HepG2 (cell line): ENCODE results near the gene ZNF586. TPM values are rescaled to one million over a fixed set of nuclear protein-coding genes. Genes with fewer than 3 reads are reported as not detected.

Experiments used
- ATAC-seq: fragments of 200-7000 bp; cut with Tn5 transposase; 3 replicates; pipeline ENCODE4 v1.9.1; 2020; ENCODE audit warnings: mild to moderate bottlenecking, moderate library complexity
- BruUV-seq: library from RNA; stranded (reverse); fragments of 400-500 nt; replicated peaks from 2 replicates; lab custom pipeline; 2021; lab: Mats Ljungman, UMichigan
- CTCF ChIA-PET: fragments of 300-600 bp; formaldehyde crosslinking; extraction: SDS; loops from one replicate; lab custom pipeline; 2021; ENCODE audit warnings: low total read pairs, inconsistent platforms, low intra/inter-chr PET ratio; lab: Yijun Ruan, JAX
- POLR2A ChIA-PET: fragments of 350-600 bp; sonication (Branson Sonifier 250); formaldehyde crosslinking; loops from one replicate; lab custom pipeline; 2020; ENCODE audit warnings: antibody characterized with exemption, inconsistent platforms; lab: Yijun Ruan, JAX
- DNase-seq: peaks from one replicate; pipeline ENCODE4 v3.0.0-alpha.2; 2015; ENCODE audit warnings: low spot score
- FAIRE-seq: peaks from 3 replicates; lab custom pipeline; 2011; peaks lifted over from hg19 to GRCh38; lab: Jason Lieb, UNC
- H2AFZ ChIP-seq: one replicate; pipeline ENCODE4 v1.6.1; 2011; ENCODE audit warnings: low read length, inconsistent platforms
- H3K27ac ChIP-seq: fragments of 300-600 bp; 3 replicates; pipeline ENCODE4 v1.8.0; 2011; ENCODE audit warnings: mixed run types, mild to moderate bottlenecking, mixed read lengths, low read length, inconsistent platforms; ENCODE audit not compliant: insufficient read depth; ENCODE audit errors: extremely low read length
- H3K27me3 ChIP-seq, 2 experiments: fragments of 200-600 bp in 1 of 2; 2 replicates in 1 of 2; 3 replicates in 1 of 2; pipeline versions ENCODE4 v1.6.0 to v1.8.0; 2011; ENCODE audit warnings: low read length in 2 of 2, mild to moderate bottlenecking in 2 of 2, moderate library complexity in 2 of 2, inconsistent platforms in 1 of 2; ENCODE audit not compliant: insufficient read depth in 2 of 2, control insufficient read depth in 1 of 2
- H3K36me3 ChIP-seq, 2 experiments: fragments of 200-600 bp in 1 of 2; replicated peaks in 1 of 2; 2 replicates in 1 of 2; 3 replicates in 1 of 2; pipeline versions ENCODE4 v1.5.1 to v1.8.0; 2011; ENCODE audit warnings: low read length in 2 of 2, inconsistent platforms in 1 of 2; ENCODE audit not compliant: insufficient read depth in 2 of 2, control insufficient read depth in 1 of 2
- H3K4me1 ChIP-seq: 2 replicates; pipeline ENCODE4 v1.5.1; 2012; ENCODE audit warnings: low read length, inconsistent platforms; ENCODE audit not compliant: insufficient read depth
- H3K4me2 ChIP-seq: 2 replicates; pipeline ENCODE4 v1.6.0; 2011; ENCODE audit warnings: low read depth, low read length, inconsistent platforms
- H3K4me3 ChIP-seq, 3 experiments: fragments of 200-600 bp in 1 of 3; sonication (generic), shearing (Covaris generic) in 1 of 3; replicated peaks in 1 of 3; 2 replicates each; pipeline ENCODE4 v1.5.1; 2011 to 2016; ENCODE audit warnings: low read length in 3 of 3, inconsistent platforms in 2 of 3, low read depth in 2 of 3, mild to moderate bottlenecking in 2 of 3, control low read depth in 1 of 3, mixed read lengths in 1 of 3; ENCODE audit not compliant: insufficient read depth in 1 of 3
- H3K79me2 ChIP-seq: one replicate; pipeline ENCODE4 v1.6.1; 2011; ENCODE audit warnings: low read length, inconsistent platforms; ENCODE audit not compliant: insufficient read depth
- H3K9ac ChIP-seq: 2 replicates; pipeline ENCODE4 v1.6.0; 2011; ENCODE audit warnings: mild to moderate bottlenecking, low read depth, low read length, inconsistent platforms; ENCODE audit not compliant: insufficient read depth
- H3K9me3 ChIP-seq: 2 replicates; pipeline ENCODE4 v1.5.1; 2012; ENCODE audit warnings: mild to moderate bottlenecking, low read length
- H4K20me1 ChIP-seq: 2 replicates; pipeline ENCODE4 v1.6.0; 2011; ENCODE audit warnings: inconsistent platforms, mild to moderate bottlenecking, low read length, moderate library complexity; ENCODE audit not compliant: insufficient read depth
- BORCS8-MEF2B ChIP-seq: sonication (generic); formaldehyde crosslinking; IDR thresholded peaks from 2 replicates; pipeline ENCODE4 v1.8.0; 2022; ENCODE audit warnings: mild to moderate bottlenecking, missing genetic modification reagents
- CEBPB ChIP-seq: IDR thresholded peaks from 2 replicates; pipeline ENCODE4 v1.6.1; 2011; ENCODE audit warnings: low read depth, low read length, improper control_type of control experiment, borderline replicate concordance
- HBP1 ChIP-seq: IDR thresholded peaks from 2 replicates; pipeline ENCODE4 v1.6.1; 2016; ENCODE audit warnings: low read depth, control low read depth
- PRPF4 ChIP-seq: fragments of 200-400 bp; formaldehyde crosslinking; IDR thresholded peaks from 2 replicates; pipeline ENCODE4 v1.6.1; 2016; ENCODE audit warnings: low read length, low read depth; ENCODE audit not compliant: poor library complexity, severe bottlenecking
- SALL1 ChIP-seq: sonication (generic); formaldehyde crosslinking; IDR thresholded peaks from 2 replicates; pipeline ENCODE4 v1.8.0; 2022; ENCODE audit warnings: mild to moderate bottlenecking, missing genetic modification reagents
- SNAPC4 ChIP-seq: sonication (generic); formaldehyde crosslinking; IDR thresholded peaks from 2 replicates; pipeline ENCODE4 v1.4.0; 2020; ENCODE audit warnings: mild to moderate bottlenecking, missing genetic modification reagents
- TERF1 ChIP-seq: sonication (generic); formaldehyde crosslinking; IDR thresholded peaks from 2 replicates; pipeline ENCODE4 v1.8.0; 2022; ENCODE audit warnings: mild to moderate bottlenecking, missing genetic modification reagents, moderate library complexity
- TSC22D2 ChIP-seq: sonication (generic); formaldehyde crosslinking; IDR thresholded peaks from 2 replicates; pipeline ENCODE4 v1.5.1; 2020; ENCODE audit warnings: missing genetic modification reagents, mild to moderate bottlenecking, borderline replicate concordance
- in situ Hi-C: cut with HindIII; loops from 2 replicates; pipeline ENCODE4 v1.10.0; 2017; ENCODE audit warnings: low pct_unique_long_range_greater_than_20kb; ENCODE audit not compliant: extremely low pct_ligation_motif_present
- intact Hi-C: fragments of 100-400 bp; cut with micrococcal nuclease; formaldehyde crosslinking; loops from one replicate; pipeline ENCODE4 v1.10.0; 2022; ENCODE audit not compliant: unreplicated experiment
- polyA plus RNA-seq, 8 experiments: library from polyadenylated mRNA; depleted of rRNA in 3 of 8; stranded (reverse) in 7 of 8; unstranded in 1 of 8; fragments of >200 nt; fragmentation: Illumina TruSeq in 4 of 8; extraction: Trizol in 4 of 8; gene quantifications; 2 replicates each; pipeline versions ENCODE4 v1.2.1 to v1.2.3, GENCODE V29; 2011 to 2016; ENCODE audit warnings: low read depth in 4 of 8, missing spikeins in 1 of 8, mixed read lengths in 1 of 8; ENCODE audit not compliant: insufficient read depth in 1 of 8
- total RNA-seq, 5 experiments: library from RNA; depleted of rRNA; stranded (reverse); fragments of >200 nt; fragmentation: Illumina TruSeq; extraction: Trizol; gene quantifications; 2 replicates each; pipeline ENCODE4 v1.2.3, GENCODE V29; 2016; ENCODE audit warnings: low read depth in 1 of 5

The ZNF586 gene
- total and polyA plus RNA-seq, 2 of the 13 experiments (the other 11 are each of a cell fraction or from before 2014, with no cell fraction given) = 0.50 to 3.4 TPM

GRCh38 chr19:57786906-57787305, 17.4 kb downstream of the ZNF586 start (continued):
- TF ChIP-seq SNAPC4 (CRISPR knock-in tag) (no peak), TSC22D2 (no peak), SALL1 (CRISPR knock-in tag) (no peak), TERF1 (CRISPR knock-in tag) (no peak), BORCS8-MEF2B (CRISPR knock-in tag) (no peak)

GRCh38 chr19:57788114-57788692, 18.7 kb downstream of the ZNF586 start:
- Histone ChIP-seq H4K20me1 (no peaks in the 10 kb centered on the region), H3K4me1 (no peaks in the 10 kb centered on the region), H3K36me3 (peaks cover 1 to 14% of the 10 kb centered on the region in 2 experiments; a peak in 2 of 5 replicates), H3K9me3 (no peaks in the 10 kb centered on the region), H3K9ac (no peak overlapping the region), H3K79me2 (no peaks in the 10 kb centered on the region)
- BruUV-seq = no TSS peak
- in situ Hi-C loops = no loop called here
- ChIA-PET POLR2A (no interaction called here), CTCF (no interaction called here)
- no peak for FAIRE-seq
- TF ChIP-seq PRPF4 (no peak), CEBPB (peak; percentile 50), HBP1 (no peak)
- TF ChIP-seq, all 625 proteins: peak for 1
- Histone ChIP-seq H3K4me2 (no peak overlapping the region), H3K4me3 (no peak overlapping the region), H3K27me3 (no peaks in the 10 kb centered on the region), H2AFZ (no peak overlapping the region), H3K27ac (no peak overlapping the region)
- intact Hi-C loops = no loop called here
- no peak for ATAC-seq
- no peak for DNase-seq
